Measurements from ENCODE around the gene AVPR1B.

The AVPR1B gene

GRCh38 chr1:206127336-206127735 lies 10.1 kb upstream of the AVPR1B start:
- DNase-seq (ENCODE audit: extremely low read depth, insufficient read length), result no peak
- no peak overlapping the region for H3K4me3 ChIP-seq (replicated peaks; ENCODE audit: low read depth, low read length)
- TF ChIP-seq CTCF (IDR thresholded peaks at IDR 0.05; ENCODE audit: insufficient read depth, low read length, poor library complexity, severe bottlenecking), result no peak
- H3K36me3 ChIP-seq (ENCODE audit: control insufficient read depth, insufficient read depth, low read length), result no peaks in the 10 kb centered on the region
- H3K27me3 ChIP-seq (replicated peaks; ENCODE audit: control insufficient read depth, insufficient read depth, low read length), result peaks cover 2% of the 10 kb centered on the region

GRCh38 chr1:206125346-206125745 lies 8.2 kb upstream of the AVPR1B start:
- TF ChIP-seq CTCF (IDR thresholded peaks at IDR 0.05; ENCODE audit: insufficient read depth, low read length, poor library complexity, severe bottlenecking), result no peak
- no peak for DNase-seq (ENCODE audit: extremely low read depth, insufficient read length)
- Histone ChIP-seq H3K36me3 (ENCODE audit: control insufficient read depth, insufficient read depth, low read length) (no peaks in the 10 kb centered on the region), H3K27me3 (replicated peaks; ENCODE audit: control insufficient read depth, insufficient read depth, low read length) (peaks cover 2% of the 10 kb centered on the region), H3K4me3 (replicated peaks; ENCODE audit: low read depth, low read length) (no peak overlapping the region)

- TF ChIP-seq CTCF (IDR thresholded peaks at IDR 0.05; ENCODE audit: insufficient read depth, low read length, poor library complexity, severe bottlenecking), result no peak
- H3K36me3 ChIP-seq (ENCODE audit: control insufficient read depth, insufficient read depth, low read length), result no peaks in the 10 kb centered on the region
- no peak overlapping the region for H3K4me3 ChIP-seq (replicated peaks; ENCODE audit: low read depth, low read length)
- H3K27me3 ChIP-seq (replicated peaks; ENCODE audit: control insufficient read depth, insufficient read depth, low read length), result peaks cover 2% of the 10 kb centered on the region
- no peak for DNase-seq (ENCODE audit: extremely low read depth, insufficient read length)
These were observed 5.5 kb upstream of the AVPR1B start for GRCh38 chr1:206122686-206123085.

- no peak for DNase-seq (ENCODE audit: extremely low read depth, insufficient read length)
- peaks cover 2% of the 10 kb centered on the region for H3K27me3 ChIP-seq (replicated peaks; ENCODE audit: control insufficient read depth, insufficient read depth, low read length)
These were observed 4.1 kb upstream of the AVPR1B start for GRCh38 chr1:206121269-206121668.

GRCh38 chr1:206120406-206120805 lies 3.2 kb upstream of the AVPR1B start:
- no peak for DNase-seq (ENCODE audit: extremely low read depth, insufficient read length)
- no peak overlapping the region for H3K4me3 ChIP-seq (replicated peaks; ENCODE audit: low read depth, low read length)
- H3K36me3 ChIP-seq (ENCODE audit: control insufficient read depth, insufficient read depth, low read length), result no peaks in the 10 kb centered on the region
- H3K27me3 ChIP-seq (replicated peaks; ENCODE audit: control insufficient read depth, insufficient read depth, low read length), result peaks cover 2% of the 10 kb centered on the region
- TF ChIP-seq CTCF (IDR thresholded peaks at IDR 0.05; ENCODE audit: insufficient read depth, low read length, poor library complexity, severe bottlenecking), result no peak

More at GRCh38 chr1:206121269-206121668, 4.1 kb upstream of the AVPR1B start:
- no peak overlapping the region for H3K4me3 ChIP-seq (replicated peaks; ENCODE audit: low read depth, low read length)
- no peaks in the 10 kb centered on the region for H3K36me3 ChIP-seq (ENCODE audit: control insufficient read depth, insufficient read depth, low read length)
- no peak for TF ChIP-seq CTCF (IDR thresholded peaks at IDR 0.05; ENCODE audit: insufficient read depth, low read length, poor library complexity, severe bottlenecking)

GRCh38 chr1:206116873-206117150 lies 376 bp downstream of the AVPR1B start:
- Histone ChIP-seq H3K4me3 (replicated peaks; ENCODE audit: low read depth, low read length) (no peak overlapping the region), H3K36me3 (ENCODE audit: control insufficient read depth, insufficient read depth, low read length) (no peaks in the 10 kb centered on the region), H3K27me3 (replicated peaks; ENCODE audit: control insufficient read depth, insufficient read depth, low read length) (peaks cover 2% of the 10 kb centered on the region)
- TF ChIP-seq CTCF (IDR thresholded peaks at IDR 0.05; ENCODE audit: insufficient read depth, low read length, poor library complexity, severe bottlenecking), result no peak
- no peak for DNase-seq (ENCODE audit: extremely low read depth, insufficient read length)
